RWPE1 (cell line): ENCODE measurements around the gene MLLT11.

Source experiments
- CTCF ChIA-PET: fragments of 350-600 bp; sonication (Branson Sonifier 250); formaldehyde crosslinking; extraction: SDS; loops from one replicate; lab custom pipeline; 2021; lab: Yijun Ruan, JAX
- POLR2A ChIA-PET: fragments of 400-600 bp; formaldehyde crosslinking; extraction: SDS; loops from one replicate; lab custom pipeline; 2020; ENCODE audit warnings: antibody characterized with exemption; ENCODE audit not compliant: low non-redundant PET; lab: Yijun Ruan, JAX
- DNase-seq: peaks from one replicate; pipeline ENCODE4 v3.0.0; 2012; ENCODE audit warnings: low spot score
- H3K27ac ChIP-seq: fragments of 450-650 bp; 2 replicates; pipeline ENCODE4 v1.5.1; 2017
- TF ChIP-seq, protein P1 (sequence below): fragments of 450-650 bp; conservative IDR thresholded peaks from 2 replicates; pipeline ENCODE4 v1.5.1; 2017; ENCODE audit warnings: low read depth, mild to moderate bottlenecking

Gene MLLT11

GRCh38 chr1:151026460-151026859 lies 33.7 kb upstream of the MLLT11 start:
- DNase-seq, result no peak
- CTCF ChIA-PET, result no interaction called here
- TF ChIP-seq, protein P1, sequence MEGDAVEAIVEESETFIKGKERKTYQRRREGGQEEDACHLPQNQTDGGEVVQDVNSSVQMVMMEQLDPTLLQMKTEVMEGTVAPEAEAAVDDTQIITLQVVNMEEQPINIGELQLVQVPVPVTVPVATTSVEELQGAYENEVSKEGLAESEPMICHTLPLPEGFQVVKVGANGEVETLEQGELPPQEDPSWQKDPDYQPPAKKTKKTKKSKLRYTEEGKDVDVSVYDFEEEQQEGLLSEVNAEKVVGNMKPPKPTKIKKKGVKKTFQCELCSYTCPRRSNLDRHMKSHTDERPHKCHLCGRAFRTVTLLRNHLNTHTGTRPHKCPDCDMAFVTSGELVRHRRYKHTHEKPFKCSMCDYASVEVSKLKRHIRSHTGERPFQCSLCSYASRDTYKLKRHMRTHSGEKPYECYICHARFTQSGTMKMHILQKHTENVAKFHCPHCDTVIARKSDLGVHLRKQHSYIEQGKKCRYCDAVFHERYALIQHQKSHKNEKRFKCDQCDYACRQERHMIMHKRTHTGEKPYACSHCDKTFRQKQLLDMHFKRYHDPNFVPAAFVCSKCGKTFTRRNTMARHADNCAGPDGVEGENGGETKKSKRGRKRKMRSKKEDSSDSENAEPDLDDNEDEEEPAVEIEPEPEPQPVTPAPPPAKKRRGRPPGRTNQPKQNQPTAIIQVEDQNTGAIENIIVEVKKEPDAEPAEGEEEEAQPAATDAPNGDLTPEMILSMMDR, result no peak
- POLR2A ChIA-PET, result interaction anchor here (0.7 kb wide), 1 partner anchor 110 kb away, joined by 3 read pairs; no protein-coding TSS in a partner anchor
- H3K27ac ChIP-seq, result no peak overlapping the region

DNA sequence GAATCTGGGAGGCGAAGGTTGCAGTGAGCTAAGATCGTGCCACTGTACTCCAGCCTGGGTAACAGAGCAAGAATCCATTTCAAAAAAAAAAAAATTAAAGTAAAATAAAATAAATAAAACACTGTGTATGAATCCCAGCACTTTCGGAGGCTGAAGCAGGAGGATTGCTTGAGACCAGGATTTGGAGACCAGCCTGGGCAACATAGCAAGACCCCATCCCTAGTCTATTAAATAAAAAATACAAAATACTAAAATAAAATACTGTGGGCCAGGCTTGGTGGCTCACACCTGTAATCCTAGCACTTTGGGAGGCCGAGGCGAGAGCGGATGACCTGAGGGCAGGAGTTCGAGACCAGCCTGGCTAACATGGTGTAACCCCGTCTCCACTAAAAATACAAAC lies 28.0 kb upstream of the MLLT11 start:
- POLR2A ChIA-PET, result no interaction called here
- no peak for DNase-seq
- TF ChIP-seq, protein P1, result no peak
- no peak overlapping the region for H3K27ac ChIP-seq
- CTCF ChIA-PET, result interaction anchor here (1.3 kb wide), 1 partner anchor 16 kb away, joined by 4 read pairs; no protein-coding TSS in a partner anchor

GRCh38 chr1:151035167-151035566 lies 25.0 kb upstream of the MLLT11 start:
- H3K27ac ChIP-seq, result no peak overlapping the region
- ChIA-PET POLR2A (no interaction called here), CTCF (interaction anchor here (0.6 kb wide), 2 partner anchors 39 to 121 kb away, joined by 3 to 4 read pairs; no protein-coding TSS in a partner anchor)
- no peak for DNase-seq
- TF ChIP-seq, protein P1, result no peak

- DNase-seq, result peak; percentile 32
- ChIA-PET POLR2A (no interaction called here), CTCF (interaction anchor here (0.7 to 1.2 kb wide), 4 partner anchors 9 to 135 kb away, joined by 4 to 8 read pairs (median 5); no protein-coding TSS in a partner anchor)
- no peak within 1 kb of the TSS for H3K27ac ChIP-seq
- TF ChIP-seq, protein P1, result no peak
Observed at GRCh38 chr1:151036356-151036755, 23.8 kb upstream of the MLLT11 start, which contains the start of gene BNIPL. Gene BNIPL, plus strand, starts transcription at chr1:151036586. Its CDS starts 140 bp downstream, at chr1:151036726.

DNA sequence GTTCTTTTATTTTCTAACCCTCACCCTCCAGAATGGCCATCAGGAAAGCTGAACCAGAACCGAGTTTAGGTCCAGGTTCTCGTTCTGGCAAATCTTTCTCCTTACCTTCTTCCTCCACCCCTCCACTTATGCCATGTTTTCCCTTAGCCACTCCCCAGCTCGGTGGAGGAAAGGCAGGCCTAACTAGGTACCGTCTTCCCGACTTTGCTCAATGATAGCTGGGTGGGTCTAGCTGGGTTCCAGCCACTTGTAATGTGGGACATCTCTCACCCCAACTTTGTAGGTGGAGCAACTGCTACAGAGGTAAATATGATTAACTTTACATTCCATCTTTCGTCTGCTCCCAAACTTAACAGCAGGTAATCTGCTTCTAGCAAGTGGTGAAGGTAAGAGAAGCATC lies 23.2 kb upstream of the MLLT11 start:
- TF ChIP-seq, protein P1, result no peak
- no peak overlapping the region for H3K27ac ChIP-seq
- ChIA-PET CTCF (interaction anchor here (1.0 to 1.2 kb wide), 3 partner anchors 9 to 12 kb away, joined by 3 to 8 read pairs (median 4); partner anchors contain the start of gene C1orf56), POLR2A (no interaction called here)
- DNase-seq, result no peak

GRCh38 chr1:151039521-151039920 lies 20.7 kb upstream of the MLLT11 start:
- CTCF ChIA-PET, result interaction anchor here (0.6 to 0.8 kb wide), 3 partner anchors 9 to 79 kb away, joined by 3 to 8 read pairs (median 4); no protein-coding TSS in a partner anchor
- TF ChIP-seq, protein P1, result no peak
- DNase-seq, result no peak
- no peak overlapping the region for H3K27ac ChIP-seq
- POLR2A ChIA-PET, result no interaction called here
